HepG2 (cell line): Measurements from ENCODE around the gene OPRL1. TPM values are rescaled to one million over a fixed set of nuclear protein-coding genes. Genes with fewer than 3 reads are reported as not detected.

Experiments used
- BCL6 ChIP-seq: IDR thresholded peaks from 2 replicates; pipeline ENCODE4 v1.6.1; 2016; ENCODE audit warnings: missing genetic modification reagents, missing compliant biosample characterization
- FOXP1 ChIP-seq, 2 experiments: fragments of 450-650 bp in 1 of 2; IDR thresholded peaks; 2 replicates each; pipeline ENCODE4 v1.6.1; 2017 to 2018; ENCODE audit warnings: antibody characterized with exemption in 1 of 2
- KLF16 ChIP-seq, 2 experiments: sonication (generic) in 1 of 2; formaldehyde crosslinking in 1 of 2; IDR thresholded peaks; 2 replicates each; pipeline versions ENCODE4 v1.6.1 to v1.8.0; 2016 to 2023; ENCODE audit warnings: missing genetic modification reagents in 2 of 2, missing compliant biosample characterization in 1 of 2
- MED1 ChIP-seq: sonication (generic); formaldehyde crosslinking; IDR thresholded peaks from 2 replicates; pipeline ENCODE4 v1.4.0; 2020; ENCODE audit warnings: missing genetic modification reagents
- MTA1 ChIP-seq: sonication (generic); formaldehyde crosslinking; IDR thresholded peaks from 2 replicates; pipeline ENCODE4 v1.4.0; 2020; ENCODE audit warnings: missing genetic modification reagents, mild to moderate bottlenecking, borderline replicate concordance
- MXI1 ChIP-seq: IDR thresholded peaks from 3 replicates; pipeline ENCODE4 v1.6.1; 2012; ENCODE audit warnings: low read depth, low read length, inconsistent platforms, borderline replicate concordance
- NONO ChIP-seq, 2 experiments: fragments of 450-650 bp in 1 of 2; sonication (generic) in 1 of 2; formaldehyde crosslinking in 1 of 2; IDR thresholded peaks in 1 of 2; conservative IDR thresholded peaks in 1 of 2; 2 replicates each; pipeline versions ENCODE4 v1.6.1 to v1.8.0; 2017 to 2022; ENCODE audit warnings: mild to moderate bottlenecking in 1 of 2, missing genetic modification reagents in 1 of 2, moderate library complexity in 1 of 2
- NR3C1 ChIP-seq: sonication (generic); formaldehyde crosslinking; IDR thresholded peaks from 2 replicates; pipeline ENCODE4 v1.4.0; 2020; ENCODE audit warnings: missing genetic modification reagents
- SKI ChIP-seq: fragments of 450-650 bp; IDR thresholded peaks from one replicate; pipeline ENCODE4 v1.6.1; 2018; ENCODE audit warnings: mild to moderate bottlenecking; ENCODE audit not compliant: partially characterized antibody
- ZFP90 ChIP-seq: sonication (generic); formaldehyde crosslinking; IDR thresholded peaks from 2 replicates; pipeline ENCODE4 v1.8.0; 2022; ENCODE audit warnings: missing genetic modification reagents, mild to moderate bottlenecking, inconsistent platforms, borderline replicate concordance
- ZNF691 ChIP-seq: sonication (generic); formaldehyde crosslinking; IDR thresholded peaks from 2 replicates; pipeline ENCODE4 v1.4.0; 2020; ENCODE audit warnings: missing genetic modification reagents, low read depth, mild to moderate bottlenecking, borderline replicate concordance
- ZNF740 ChIP-seq: sonication (generic); formaldehyde crosslinking; IDR thresholded peaks from 2 replicates; pipeline ENCODE4 v1.4.0; 2020; ENCODE audit warnings: missing genetic modification reagents
- polyA plus RNA-seq, 8 experiments: library from polyadenylated mRNA; depleted of rRNA in 3 of 8; stranded (reverse) in 7 of 8; unstranded in 1 of 8; fragments of >200 nt; fragmentation: Illumina TruSeq in 4 of 8; extraction: Trizol in 4 of 8; gene quantifications; 2 replicates each; pipeline versions ENCODE4 v1.2.1 to v1.2.3, GENCODE V29; 2011 to 2016; ENCODE audit warnings: low read depth in 4 of 8, missing spikeins in 1 of 8, mixed read lengths in 1 of 8; ENCODE audit not compliant: insufficient read depth in 1 of 8
- total RNA-seq, 5 experiments: library from RNA; depleted of rRNA; stranded (reverse); fragments of >200 nt; fragmentation: Illumina TruSeq; extraction: Trizol; gene quantifications; 2 replicates each; pipeline ENCODE4 v1.2.3, GENCODE V29; 2016; ENCODE audit warnings: low read depth in 1 of 5
- TF ChIP-seq, protein P1 (sequence below): sonication (generic); formaldehyde crosslinking; IDR thresholded peaks from 2 replicates; pipeline ENCODE4 v1.4.0; 2020; ENCODE audit warnings: missing genetic modification reagents
- TF ChIP-seq, protein P2 (sequence below): IDR thresholded peaks from 2 replicates; pipeline ENCODE4 v1.4.0; 2020; ENCODE audit warnings: mild to moderate bottlenecking, missing genetic modification reagents
- TF ChIP-seq, protein P3 (sequence below): IDR thresholded peaks from 2 replicates; pipeline ENCODE4 v1.6.1; 2016
- TF ChIP-seq, protein P4 (sequence below): sonication (generic); formaldehyde crosslinking; IDR thresholded peaks from 2 replicates; pipeline ENCODE4 v1.5.1; 2020; ENCODE audit warnings: mild to moderate bottlenecking, missing genetic modification reagents

Gene OPRL1
- total and polyA plus RNA-seq, 2 of the 13 experiments (the other 11 are each of a cell fraction or from before 2014, with no cell fraction given), result 0.35 to 0.71 TPM

DNA sequence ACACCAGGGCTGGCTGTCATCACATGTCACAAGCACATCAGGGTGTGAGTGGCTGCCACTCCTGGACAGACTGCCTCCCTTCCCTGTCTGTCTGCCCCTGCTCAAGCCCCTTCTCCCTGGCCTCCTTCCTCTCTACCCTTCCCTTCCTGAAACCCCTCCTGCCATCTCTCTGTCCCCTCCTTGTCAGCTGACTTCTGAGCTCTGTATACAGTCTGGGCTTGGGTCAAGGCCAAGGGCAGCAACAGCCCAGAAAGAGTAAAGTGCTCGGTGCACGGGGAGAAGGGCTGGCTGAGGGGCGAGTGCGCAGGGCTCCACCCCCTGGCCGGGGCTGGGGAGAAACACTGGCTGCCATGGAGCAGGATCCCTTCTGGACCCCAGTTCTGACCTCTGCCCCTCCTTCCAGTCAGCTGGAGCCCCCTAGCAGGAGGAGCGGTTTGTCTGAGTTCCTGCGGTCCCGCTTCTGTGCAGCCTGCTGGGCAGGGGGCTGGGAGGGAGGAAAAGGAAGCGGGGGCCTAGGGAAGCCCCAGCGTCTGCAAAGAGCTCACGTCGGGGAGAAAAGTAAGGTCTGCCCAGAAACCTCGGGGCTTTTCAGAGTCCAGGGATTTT is 2.3 kb downstream of the OPRL1 start (continued):
- TF ChIP-seq, protein P1, sequence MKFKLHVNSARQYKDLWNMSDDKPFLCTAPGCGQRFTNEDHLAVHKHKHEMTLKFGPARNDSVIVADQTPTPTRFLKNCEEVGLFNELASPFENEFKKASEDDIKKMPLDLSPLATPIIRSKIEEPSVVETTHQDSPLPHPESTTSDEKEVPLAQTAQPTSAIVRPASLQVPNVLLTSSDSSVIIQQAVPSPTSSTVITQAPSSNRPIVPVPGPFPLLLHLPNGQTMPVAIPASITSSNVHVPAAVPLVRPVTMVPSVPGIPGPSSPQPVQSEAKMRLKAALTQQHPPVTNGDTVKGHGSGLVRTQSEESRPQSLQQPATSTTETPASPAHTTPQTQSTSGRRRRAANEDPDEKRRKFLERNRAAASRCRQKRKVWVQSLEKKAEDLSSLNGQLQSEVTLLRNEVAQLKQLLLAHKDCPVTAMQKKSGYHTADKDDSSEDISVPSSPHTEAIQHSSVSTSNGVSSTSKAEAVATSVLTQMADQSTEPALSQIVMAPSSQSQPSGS, result no peak
- TF ChIP-seq, protein P2, sequence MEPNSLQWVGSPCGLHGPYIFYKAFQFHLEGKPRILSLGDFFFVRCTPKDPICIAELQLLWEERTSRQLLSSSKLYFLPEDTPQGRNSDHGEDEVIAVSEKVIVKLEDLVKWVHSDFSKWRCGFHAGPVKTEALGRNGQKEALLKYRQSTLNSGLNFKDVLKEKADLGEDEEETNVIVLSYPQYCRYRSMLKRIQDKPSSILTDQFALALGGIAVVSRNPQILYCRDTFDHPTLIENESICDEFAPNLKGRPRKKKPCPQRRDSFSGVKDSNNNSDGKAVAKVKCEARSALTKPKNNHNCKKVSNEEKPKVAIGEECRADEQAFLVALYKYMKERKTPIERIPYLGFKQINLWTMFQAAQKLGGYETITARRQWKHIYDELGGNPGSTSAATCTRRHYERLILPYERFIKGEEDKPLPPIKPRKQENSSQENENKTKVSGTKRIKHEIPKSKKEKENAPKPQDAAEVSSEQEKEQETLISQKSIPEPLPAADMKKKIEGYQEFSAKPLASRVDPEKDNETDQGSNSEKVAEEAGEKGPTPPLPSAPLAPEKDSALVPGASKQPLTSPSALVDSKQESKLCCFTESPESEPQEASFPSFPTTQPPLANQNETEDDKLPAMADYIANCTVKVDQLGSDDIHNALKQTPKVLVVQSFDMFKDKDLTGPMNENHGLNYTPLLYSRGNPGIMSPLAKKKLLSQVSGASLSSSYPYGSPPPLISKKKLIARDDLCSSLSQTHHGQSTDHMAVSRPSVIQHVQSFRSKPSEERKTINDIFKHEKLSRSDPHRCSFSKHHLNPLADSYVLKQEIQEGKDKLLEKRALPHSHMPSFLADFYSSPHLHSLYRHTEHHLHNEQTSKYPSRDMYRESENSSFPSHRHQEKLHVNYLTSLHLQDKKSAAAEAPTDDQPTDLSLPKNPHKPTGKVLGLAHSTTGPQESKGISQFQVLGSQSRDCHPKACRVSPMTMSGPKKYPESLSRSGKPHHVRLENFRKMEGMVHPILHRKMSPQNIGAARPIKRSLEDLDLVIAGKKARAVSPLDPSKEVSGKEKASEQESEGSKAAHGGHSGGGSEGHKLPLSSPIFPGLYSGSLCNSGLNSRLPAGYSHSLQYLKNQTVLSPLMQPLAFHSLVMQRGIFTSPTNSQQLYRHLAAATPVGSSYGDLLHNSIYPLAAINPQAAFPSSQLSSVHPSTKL (CRISPR knock-in tag), result peak; percentile 73
- TF ChIP-seq ZNF740 (CRISPR knock-in tag) (no peak), MTA1 (CRISPR knock-in tag) (peak; percentile 51; the same call in 1 of the 2 replicates), ZNF691 (CRISPR knock-in tag) (0 out of 2 replicates have a peak, but pooled peaks have one; percentile 44), BCL6 (CRISPR knock-in tag) (peak; percentile 77), KLF16 (CRISPR knock-in tag; IDR thresholded peaks at IDR 0.05) (peak in 1 of 2 experiments; percentile 55; a peak in 1 of 4 replicates), FOXP1 (IDR thresholded peaks at IDR 0.05) (no peak), FOXP1 (CRISPR knock-in tag; IDR thresholded peaks at IDR 0.05) (peak; percentile 49; the same call in 1 of the 2 replicates), NR3C1 (0 out of 2 replicates have a peak, but pooled peaks have one; percentile 16), ZFP90 (0 out of 2 replicates have a peak, but pooled peaks have one; percentile 40), SKI (peak; percentile 93), MXI1 (0 out of 3 replicates have a peak, but pooled peaks have one; percentile 31), NONO (IDR thresholded peaks at IDR 0.05) (no peak), NONO (CRISPR knock-in tag; conservative IDR thresholded peaks at IDR 0.05) (peak; percentile 51; the same call in 1 of the 2 replicates), MED1 (CRISPR knock-in tag) (peak; percentile 40; the same call in 1 of the 2 replicates)
- TF ChIP-seq, protein P3, sequence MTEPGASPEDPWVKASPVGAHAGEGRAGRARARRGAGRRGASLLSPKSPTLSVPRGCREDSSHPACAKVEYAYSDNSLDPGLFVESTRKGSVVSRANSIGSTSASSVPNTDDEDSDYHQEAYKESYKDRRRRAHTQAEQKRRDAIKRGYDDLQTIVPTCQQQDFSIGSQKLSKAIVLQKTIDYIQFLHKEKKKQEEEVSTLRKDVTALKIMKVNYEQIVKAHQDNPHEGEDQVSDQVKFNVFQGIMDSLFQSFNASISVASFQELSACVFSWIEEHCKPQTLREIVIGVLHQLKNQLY (CRISPR knock-in tag), result peak; percentile 60; the same call in 1 of the 2 replicates
- TF ChIP-seq, protein P4, sequence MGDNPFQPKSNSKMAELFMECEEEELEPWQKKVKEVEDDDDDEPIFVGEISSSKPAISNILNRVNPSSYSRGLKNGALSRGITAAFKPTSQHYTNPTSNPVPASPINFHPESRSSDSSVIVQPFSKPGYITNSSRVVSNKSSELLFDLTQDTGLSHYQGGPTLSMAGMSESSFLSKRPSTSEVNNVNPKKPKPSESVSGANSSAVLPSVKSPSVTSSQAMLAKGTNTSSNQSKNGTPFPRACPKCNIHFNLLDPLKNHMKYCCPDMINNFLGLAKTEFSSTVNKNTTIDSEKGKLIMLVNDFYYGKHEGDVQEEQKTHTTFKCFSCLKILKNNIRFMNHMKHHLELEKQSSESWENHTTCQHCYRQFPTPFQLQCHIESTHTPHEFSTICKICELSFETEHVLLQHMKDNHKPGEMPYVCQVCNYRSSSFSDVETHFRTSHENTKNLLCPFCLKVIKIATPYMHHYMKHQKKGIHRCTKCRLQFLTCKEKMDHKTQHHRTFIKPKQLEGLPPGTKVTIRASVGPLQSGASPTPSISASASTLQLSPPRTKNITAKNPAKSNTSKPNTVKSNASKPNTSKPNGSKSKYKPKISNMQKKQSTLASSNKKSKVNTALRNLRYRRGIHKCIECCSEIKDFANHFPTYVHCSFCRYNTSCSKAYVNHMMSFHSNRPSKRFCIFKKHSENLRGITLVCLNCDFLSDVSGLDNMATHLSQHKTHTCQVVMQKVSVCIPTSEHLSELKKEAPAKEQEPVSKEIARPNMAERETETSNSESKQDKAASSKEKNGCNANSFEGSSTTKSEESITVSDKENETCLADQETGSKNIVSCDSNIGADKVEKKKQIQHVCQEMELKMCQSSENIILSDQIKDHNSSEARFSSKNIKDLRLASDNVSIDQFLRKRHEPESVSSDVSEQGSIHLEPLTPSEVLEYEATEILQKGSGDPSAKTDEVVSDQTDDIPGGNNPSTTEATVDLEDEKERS, result no peak
